ENCODE results near the gene RAD51B.

GRCh38 chr14:68246074-68246785, 426.7 kb downstream of the RAD51B start:
- TF ChIP-seq, protein P1, sequence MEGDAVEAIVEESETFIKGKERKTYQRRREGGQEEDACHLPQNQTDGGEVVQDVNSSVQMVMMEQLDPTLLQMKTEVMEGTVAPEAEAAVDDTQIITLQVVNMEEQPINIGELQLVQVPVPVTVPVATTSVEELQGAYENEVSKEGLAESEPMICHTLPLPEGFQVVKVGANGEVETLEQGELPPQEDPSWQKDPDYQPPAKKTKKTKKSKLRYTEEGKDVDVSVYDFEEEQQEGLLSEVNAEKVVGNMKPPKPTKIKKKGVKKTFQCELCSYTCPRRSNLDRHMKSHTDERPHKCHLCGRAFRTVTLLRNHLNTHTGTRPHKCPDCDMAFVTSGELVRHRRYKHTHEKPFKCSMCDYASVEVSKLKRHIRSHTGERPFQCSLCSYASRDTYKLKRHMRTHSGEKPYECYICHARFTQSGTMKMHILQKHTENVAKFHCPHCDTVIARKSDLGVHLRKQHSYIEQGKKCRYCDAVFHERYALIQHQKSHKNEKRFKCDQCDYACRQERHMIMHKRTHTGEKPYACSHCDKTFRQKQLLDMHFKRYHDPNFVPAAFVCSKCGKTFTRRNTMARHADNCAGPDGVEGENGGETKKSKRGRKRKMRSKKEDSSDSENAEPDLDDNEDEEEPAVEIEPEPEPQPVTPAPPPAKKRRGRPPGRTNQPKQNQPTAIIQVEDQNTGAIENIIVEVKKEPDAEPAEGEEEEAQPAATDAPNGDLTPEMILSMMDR (IDR thresholded peaks at IDR 0.05), result no peak
- TF ChIP-seq POLR2A (IDR thresholded peaks at IDR 0.05) (no peak), EP300 (IDR thresholded peaks at IDR 0.05) (no peak)

Data from ovary (tissue), 3 donors.